ENCODE results near the gene FAM24B. TPM values are rescaled to one million over a fixed set of nuclear protein-coding genes. Genes with fewer than 3 reads are reported as not detected.

Gene FAM24B
- polyA plus RNA-seq, 1 experiment: 4.6 TPM

DNA sequence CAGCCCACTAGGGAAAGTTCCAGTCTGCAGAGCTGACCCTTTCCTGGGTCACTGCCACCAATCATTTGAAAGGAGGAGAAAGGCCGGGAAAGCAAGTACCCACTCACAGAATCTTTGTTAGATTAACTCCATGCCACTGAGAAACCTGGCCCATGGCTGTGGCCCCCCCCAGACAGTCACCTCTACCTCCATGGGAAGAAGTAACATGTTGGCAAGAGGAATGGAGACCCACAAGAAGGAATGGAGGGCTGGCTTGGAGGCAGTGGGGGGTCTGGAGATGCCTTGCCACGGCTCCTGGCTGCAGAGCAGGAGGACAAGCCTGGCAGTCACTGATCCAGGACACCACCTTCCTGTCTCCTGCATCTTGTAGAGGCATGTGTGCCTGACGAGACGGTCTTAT, 66.6 kb downstream of the FAM24B start:
- H3K9me3 ChIP-seq (ENCODE audit: control insufficient read depth, insufficient read depth, low read length): no peaks in the 10 kb centered on the region
- no peak for TF ChIP-seq CTCF (IDR thresholded peaks at IDR 0.05; ENCODE audit: low read depth, low read length)
- no peaks in the 10 kb centered on the region for H3K27me3 ChIP-seq (ENCODE audit: control insufficient read depth, insufficient read depth, low read length)
- no peak overlapping the region for H3K4me3 ChIP-seq (ENCODE audit: low read depth, low read length)
- ChIA-PET CTCF (no interaction called here), POLR2A (no interaction called here)
- DNase-seq (ENCODE audit: low read depth, low spot score): no peak
- no peak overlapping the region for H3K27ac ChIP-seq (ENCODE audit: low read depth, low read length)

- H3K9me3 ChIP-seq (ENCODE audit: control insufficient read depth, insufficient read depth, low read length): no peaks in the 10 kb centered on the region
- CTCF ChIA-PET: interaction anchor here (0.6 kb wide), 1 partner anchor 1699 kb away, joined by 5 read pairs; no protein-coding TSS in a partner anchor
- TF ChIP-seq CTCF (IDR thresholded peaks at IDR 0.05; ENCODE audit: low read depth, low read length): no peak
- no peak overlapping the region for H3K27ac ChIP-seq (ENCODE audit: low read depth, low read length)
- POLR2A ChIA-PET: no interaction called here
- H3K4me3 ChIP-seq (ENCODE audit: low read depth, low read length): no peak overlapping the region
- no peak for DNase-seq (ENCODE audit: low read depth, low spot score)
- H3K27me3 ChIP-seq (ENCODE audit: control insufficient read depth, insufficient read depth, low read length): no peaks in the 10 kb centered on the region
Observed at GRCh38 chr10:122802282-122802681, 77.1 kb downstream of the FAM24B start.

Other genes with a start within 250 kb of the FAM24B start
- gene C10orf120, start 179.7 kb downstream of the FAM24B start, polyA plus RNA-seq (2011; rRNA removed): not detected in 2 replicates
- 0.96 and 1.5 TPM in 2 replicates for gene CUZD1, start 33.7 kb downstream of the FAM24B start, polyA plus RNA-seq (2011; rRNA removed)
- not detected in 2 replicates for gene FAM24A, start 31.0 kb upstream of the FAM24B start, polyA plus RNA-seq (2011; rRNA removed)
- gene C10orf88, start 74.6 kb upstream of the FAM24B start, polyA plus RNA-seq (2011; rRNA removed): 7.5 and 8.6 TPM in 2 replicates
- gene PSTK, start 100.8 kb upstream of the FAM24B start, polyA plus RNA-seq (2011; rRNA removed): 4.8 and 5.1 TPM in 2 replicates
- 6.6 and 7.8 TPM in 2 replicates for gene IKZF5, start 129.2 kb upstream of the FAM24B start, polyA plus RNA-seq (2011; rRNA removed)
- gene ACADSB, start 129.4 kb upstream of the FAM24B start, polyA plus RNA-seq (2011; rRNA removed): 12.5 and 16.1 TPM in 2 replicates